Esophagus muscularis mucosa (tissue), 3 donors: ENCODE results near the gene PROSER3.

Experiments
- CTCF ChIP-seq, 3 experiments: fragments of 200-600 bp in 2 of 3; fragments of 450-650 bp in 1 of 3; sonication (generic) in 2 of 3; IDR thresholded peaks; one replicate each; pipeline ENCODE4 v1.5.1; 2017 to 2019; ENCODE audit warnings: antibody characterized with exemption in 3 of 3, mild to moderate bottlenecking in 2 of 3, moderate library complexity in 1 of 3
- POLR2A ChIP-seq: fragments of 450-650 bp; IDR thresholded peaks from one replicate; pipeline ENCODE4 v1.6.1; 2017; ENCODE audit warnings: antibody characterized with exemption, moderate library complexity, mild to moderate bottlenecking, low read depth
- POLR2AphosphoS5 ChIP-seq, 2 donors: sonication (generic); formaldehyde crosslinking; IDR thresholded peaks; one replicate each; pipeline ENCODE4 v1.6.1; 2017; ENCODE audit warnings: antibody characterized with exemption in 2 of 2

GRCh38 chr19:35718345-35719041 is 39.5 kb upstream of the PROSER3 start:
- no peak for TF ChIP-seq CTCF (IDR thresholded peaks at IDR 0.05)
- no peak for TF ChIP-seq POLR2AphosphoS5 (IDR thresholded peaks at IDR 0.05)
- no peak for TF ChIP-seq POLR2A
